ENCODE results near the gene CDKAL1.

GRCh38 chr6:20704325-20705025, 170.2 kb downstream of the CDKAL1 start:
- TF ChIP-seq CEBPB (tag; IDR thresholded peaks at IDR 0.05) (no peak), ZNF143 (CRISPR knock-in tag; IDR thresholded peaks at IDR 0.05) (no peak), POLR2A (conservative IDR thresholded peaks at IDR 0.05) (no peak), MLLT1 (IDR thresholded peaks at IDR 0.05) (no peak), THRAP3 (IDR thresholded peaks at IDR 0.05; ENCODE audit: borderline replicate concordance) (no peak), SMC3 (conservative IDR thresholded peaks at IDR 0.05; ENCODE audit: insufficient read depth, low read depth, low read length) (no peak), CTCF (IDR thresholded peaks at IDR 0.05 in 2 of 3, conservative IDR thresholded peaks at IDR 0.05 in 1 of 3; ENCODE audit: insufficient read depth in 2 of 3, low read depth in 1 of 3, low read length in 3 of 3) (no peak), DNMT1 (IDR thresholded peaks at IDR 0.05) (no peak), EP300 (IDR thresholded peaks at IDR 0.05; ENCODE audit: low read length) (no peak), PHB2 (IDR thresholded peaks at IDR 0.05; ENCODE audit: low read depth) (no peak), AFF1 (IDR thresholded peaks at IDR 0.05; ENCODE audit: low read depth in 1 of 2, partially characterized antibody in 2 of 2) (no peak), ZNF57 (CRISPR knock-in tag; IDR thresholded peaks at IDR 0.05) (no peak)

Data from K562 (cell line).